Spleen (tissue), 11 donors: ENCODE results near the gene RAB7B. TPM values are rescaled to one million over a fixed set of nuclear protein-coding genes. Genes with fewer than 3 reads are reported as not detected.

Experiments used
- DNase-seq: peaks from one replicate; pipeline ENCODE4 v3.0.0-alpha.2; 2020
- H3K27ac ChIP-seq, 8 donors: fragments of 200-600 bp; sonication (generic) in 7 of 8; 1 replicate in 4 of 8; 2 replicates in 4 of 8; pipeline versions ENCODE4 v1.5.0 to v1.8.0; 2016 to 2021; ENCODE audit warnings: inconsistent platforms in 4 of 8, mild to moderate bottlenecking in 4 of 8, moderate library complexity in 1 of 8
- H3K27me3 ChIP-seq, 7 donors: fragments of 200-600 bp; sonication (generic) in 6 of 7; replicated peaks in 1 of 7; 1 replicate in 4 of 7; 2 replicates in 3 of 7; pipeline versions ENCODE4 v1.5.0 to v1.8.0; 2016 to 2021; ENCODE audit warnings: inconsistent platforms in 3 of 7, mild to moderate bottlenecking in 1 of 7
- H3K36me3 ChIP-seq, 6 donors: fragments of 200-600 bp; sonication (generic) in 5 of 6; 1 replicate in 4 of 6; 2 replicates in 2 of 6; pipeline versions ENCODE4 v1.5.0 to v1.8.0; 2016 to 2021; ENCODE audit warnings: inconsistent platforms in 2 of 6
- H3K4me1 ChIP-seq, 6 donors: fragments of 200-600 bp; sonication (generic) in 5 of 6; 1 replicate in 3 of 6; 2 replicates in 3 of 6; pipeline versions ENCODE4 v1.5.0 to v1.8.0; 2016 to 2021; ENCODE audit warnings: inconsistent platforms in 3 of 6
- H3K4me3 ChIP-seq, 8 donors: fragments of 200-600 bp; sonication (generic) in 7 of 8; 1 replicate in 4 of 8; 2 replicates in 4 of 8; pipeline versions ENCODE4 v1.5.0 to v1.8.0; 2016 to 2021; ENCODE audit warnings: inconsistent platforms in 4 of 8, mild to moderate bottlenecking in 4 of 8, moderate library complexity in 2 of 8
- H3K9me3 ChIP-seq, 8 donors: fragments of 200-600 bp; sonication (generic) in 7 of 8; 1 replicate in 4 of 8; 2 replicates in 4 of 8; pipeline versions ENCODE4 v1.5.0 to v1.8.0; 2016 to 2021; ENCODE audit warnings: inconsistent platforms in 4 of 8
- POLR2A ChIP-seq, 3 donors: fragments of 450-650 bp; IDR thresholded peaks; one replicate each; pipeline ENCODE4 v1.5.1; 2017; ENCODE audit warnings: antibody characterized with exemption in 3 of 3, mild to moderate bottlenecking in 1 of 3
- POLR2AphosphoS5 ChIP-seq, 3 donors: sonication (generic); formaldehyde crosslinking; IDR thresholded peaks; one replicate each; pipeline ENCODE4 v1.5.1; 2017; ENCODE audit warnings: antibody characterized with exemption in 3 of 3
- WGBS, 5 donors: extraction: QIAGEN DNeasy Blood & Tissue Kit in 3 of 5; methylation state at CpG; one replicate each; pipeline versions ENCODE4 v1.1.5 to v1.1.7; 2013 to 2018; 5-methylcytosine and 5-hydroxymethylcytosine counted together
- intact Hi-C: fragments of 100-400 bp; cut with DNase I; formaldehyde crosslinking; loops from one replicate; pipeline ENCODE4 v1.15.0; 2023; ENCODE audit warnings: low total_unique reads
- polyA plus RNA-seq, 3 donors: library from polyadenylated mRNA; stranded (reverse); fragments of 200-250 nt; gene quantifications; one replicate each; pipeline ENCODE4 v1.2.1, GENCODE V29; 2013
- total RNA-seq, 7 donors: library from RNA; depleted of rRNA in 3 of 7; stranded (reverse); fragments of >200 nt in 3 of 7; fragmentation: NEBNext Ultra II Directional in 4 of 7; extraction: Animal tissue kit (Norgen Biotek cat#: 25700) in 4 of 7; gene quantifications; one replicate each; pipeline versions ENCODE4 v1.1.0 to v1.2.1, GENCODE V29; 2016 to 2021
- TF ChIP-seq, protein P1 (sequence below), 11 experiments: fragments of 200-600 bp in 7 of 11; fragments of 450-650 bp in 4 of 11; sonication (generic) in 4 of 11; IDR thresholded peaks in 8 of 11; conservative IDR thresholded peaks in 3 of 11; 1 replicate in 7 of 11; 2 replicates in 4 of 11; pipeline versions ENCODE4 v1.4.0 to v1.8.0; 2016 to 2021; ENCODE audit warnings: antibody characterized with exemption in 11 of 11, inconsistent platforms in 4 of 11, mild to moderate bottlenecking in 1 of 11
- donor health status: healthy with polysubstance abuse.
- donor health status: DM: no; HTN: no; CAD: no; lungs with moderate emphysema.
- donor health status: DM: no; HTN: no; CAD: no.
- donor health status: Bipolar disorder and iron deficiency.
- donor health status: healthy.
- donor health status: DM: no; HTN: no; CAD: no.
- donor health status: DM: yes; HTN: yes; CAD: no.

Gene RAB7B
- total and polyA plus RNA-seq, 10 donors = 0.34 to 3.2 (median 1.9) TPM

DNA sequence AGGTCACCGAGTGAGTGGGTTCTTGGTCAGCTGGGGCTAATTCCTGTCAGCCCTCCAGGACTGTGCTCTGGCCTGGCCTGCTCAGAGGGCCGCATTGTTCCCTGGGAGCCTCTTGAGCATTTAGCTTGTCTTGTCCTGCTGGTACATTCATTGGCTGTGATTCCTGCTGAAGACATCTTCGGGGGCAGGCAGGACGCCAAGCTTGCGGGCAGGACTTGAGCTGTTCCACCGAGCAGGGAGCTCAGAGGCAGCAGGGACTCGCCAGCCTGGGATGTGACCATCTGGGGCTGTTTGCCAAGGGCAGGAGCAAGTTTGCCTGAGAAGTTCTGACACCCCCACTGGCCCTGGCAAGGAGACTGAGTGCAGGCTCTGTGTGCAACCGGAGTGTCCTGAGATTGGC is 52.9 kb downstream of the RAB7B start:
- H3K27me3 ChIP-seq = peaks cover 0 to 5% (median 0%) of the 10 kb centered on the region in 7 donors
- H3K4me3 ChIP-seq = no peak overlapping the region
- no peaks in the 10 kb centered on the region for H3K9me3 ChIP-seq
- TF ChIP-seq POLR2A (IDR thresholded peaks at IDR 0.05) (no peak), POLR2AphosphoS5 (IDR thresholded peaks at IDR 0.05) (no peak)
- TF ChIP-seq, protein P1, sequence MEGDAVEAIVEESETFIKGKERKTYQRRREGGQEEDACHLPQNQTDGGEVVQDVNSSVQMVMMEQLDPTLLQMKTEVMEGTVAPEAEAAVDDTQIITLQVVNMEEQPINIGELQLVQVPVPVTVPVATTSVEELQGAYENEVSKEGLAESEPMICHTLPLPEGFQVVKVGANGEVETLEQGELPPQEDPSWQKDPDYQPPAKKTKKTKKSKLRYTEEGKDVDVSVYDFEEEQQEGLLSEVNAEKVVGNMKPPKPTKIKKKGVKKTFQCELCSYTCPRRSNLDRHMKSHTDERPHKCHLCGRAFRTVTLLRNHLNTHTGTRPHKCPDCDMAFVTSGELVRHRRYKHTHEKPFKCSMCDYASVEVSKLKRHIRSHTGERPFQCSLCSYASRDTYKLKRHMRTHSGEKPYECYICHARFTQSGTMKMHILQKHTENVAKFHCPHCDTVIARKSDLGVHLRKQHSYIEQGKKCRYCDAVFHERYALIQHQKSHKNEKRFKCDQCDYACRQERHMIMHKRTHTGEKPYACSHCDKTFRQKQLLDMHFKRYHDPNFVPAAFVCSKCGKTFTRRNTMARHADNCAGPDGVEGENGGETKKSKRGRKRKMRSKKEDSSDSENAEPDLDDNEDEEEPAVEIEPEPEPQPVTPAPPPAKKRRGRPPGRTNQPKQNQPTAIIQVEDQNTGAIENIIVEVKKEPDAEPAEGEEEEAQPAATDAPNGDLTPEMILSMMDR (IDR thresholded peaks at IDR 0.05 in 8 of 11, conservative IDR thresholded peaks at IDR 0.05 in 3 of 11) = no peak
- H3K4me1 ChIP-seq = no peaks in the 10 kb centered on the region
- intact Hi-C loops = no loop called here
- no peak for DNase-seq
- H3K36me3 ChIP-seq = no peaks in the 10 kb centered on the region
- 75 to 86% (median 79%) methylated on average over 3 to 8 of the region's 8 CpGs for WGBS, 5 donors
- peak overlapping the region in 1 of 8 donors; percentile 24 for H3K27ac ChIP-seq

DNA sequence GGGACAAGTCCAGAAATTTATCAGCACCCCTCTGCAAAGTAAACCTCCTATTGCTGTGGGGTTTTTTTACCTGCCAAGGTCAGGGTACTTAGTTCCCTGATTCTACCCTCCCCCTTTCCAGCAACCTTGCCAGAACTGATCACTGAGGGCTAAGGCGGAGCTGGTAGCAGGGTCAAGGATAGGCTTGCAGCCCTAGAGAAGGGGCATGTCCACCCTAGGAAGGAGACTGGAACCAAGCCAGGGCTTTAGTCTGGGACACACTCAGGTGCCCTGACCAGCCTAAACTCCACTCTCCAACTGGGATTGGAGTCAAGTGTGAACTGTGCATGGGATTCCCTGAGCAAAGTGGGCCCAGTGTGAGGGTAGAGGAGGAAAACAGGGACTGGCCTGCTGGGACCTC is 53.4 kb downstream of the RAB7B start:
- TF ChIP-seq, protein P1 (IDR thresholded peaks at IDR 0.05 in 8 of 11, conservative IDR thresholded peaks at IDR 0.05 in 3 of 11) = no peak
- TF ChIP-seq POLR2AphosphoS5 (IDR thresholded peaks at IDR 0.05) (no peak), POLR2A (IDR thresholded peaks at IDR 0.05) (no peak)
- Histone ChIP-seq H3K27me3 (peaks cover 0 to 10% (median 0%) of the 10 kb centered on the region in 7 donors), H3K9me3 (no peaks in the 10 kb centered on the region), H3K4me1 (no peaks in the 10 kb centered on the region), H3K36me3 (no peaks in the 10 kb centered on the region), H3K27ac (peak overlapping the region in 1 of 8 donors; percentile 24), H3K4me3 (no peak overlapping the region)
- DNase-seq = no peak
- 67 to 100% (median 92%) methylated on average over 1 of the region's 1 CpG for WGBS, 5 donors
- intact Hi-C loops = no loop called here

GRCh38 chr1:205948886-205949285 is 54.3 kb downstream of the RAB7B start:
- Histone ChIP-seq H3K36me3 (no peaks in the 10 kb centered on the region), H3K9me3 (no peaks in the 10 kb centered on the region), H3K4me3 (no peak overlapping the region), H3K27ac (no peak overlapping the region), H3K27me3 (peaks cover 0 to 19% (median 0%) of the 10 kb centered on the region in 7 donors), H3K4me1 (no peaks in the 10 kb centered on the region)
- intact Hi-C loops = no loop called here
- DNase-seq = no peak
- TF ChIP-seq, protein P1 (IDR thresholded peaks at IDR 0.05 in 8 of 11, conservative IDR thresholded peaks at IDR 0.05 in 3 of 11) = no peak
- no peak for TF ChIP-seq POLR2A (IDR thresholded peaks at IDR 0.05)
- no peak for TF ChIP-seq POLR2AphosphoS5 (IDR thresholded peaks at IDR 0.05)
- WGBS, 5 donors = 82 to 96% (median 95%) methylated on average over 3 of the region's 3 CpGs

DNA sequence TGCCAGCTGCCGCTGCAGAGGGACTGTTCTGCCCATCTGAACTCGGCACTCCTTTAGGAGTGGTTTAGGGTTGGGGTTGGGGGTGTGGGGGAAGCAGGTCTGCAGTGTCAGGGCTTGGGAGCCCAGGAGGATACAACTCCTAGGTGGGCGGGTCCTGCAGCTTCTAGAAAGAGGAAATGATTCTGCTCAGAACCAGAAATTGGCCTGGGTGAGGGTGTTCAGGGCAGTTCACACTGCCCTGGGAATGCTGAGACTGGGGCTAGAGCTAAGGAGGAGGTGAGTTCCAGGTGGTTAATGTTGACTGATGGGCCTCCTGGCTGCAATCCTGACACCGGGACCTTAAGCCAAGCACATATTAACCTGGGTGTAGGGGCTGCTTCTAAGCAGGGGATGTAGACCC is 55.2 kb downstream of the RAB7B start:
- no peak for DNase-seq
- 69 to 79% (median 78%) methylated on average over 4 of the region's 4 CpGs for WGBS, 5 donors
- TF ChIP-seq, protein P1 (IDR thresholded peaks at IDR 0.05 in 8 of 11, conservative IDR thresholded peaks at IDR 0.05 in 3 of 11) = no peak
- TF ChIP-seq POLR2A (IDR thresholded peaks at IDR 0.05) = no peak
- TF ChIP-seq POLR2AphosphoS5 (IDR thresholded peaks at IDR 0.05) = no peak

More for the DNA sequence above, 55.2 kb downstream of the RAB7B start:
- Histone ChIP-seq H3K36me3 (no peaks in the 10 kb centered on the region), H3K27ac (no peak overlapping the region), H3K4me3 (no peak overlapping the region), H3K9me3 (no peaks in the 10 kb centered on the region), H3K4me1 (no peaks in the 10 kb centered on the region), H3K27me3 (peaks cover 0 to 27% (median 5%) of the 10 kb centered on the region in 7 donors)
- intact Hi-C loops = no loop called here
